HepG2 (cell line): ENCODE measurements around the gene RNASE2. TPM values are rescaled to one million over a fixed set of nuclear protein-coding genes. Genes with fewer than 3 reads are reported as not detected.

Experiments used
- BRD4 ChIP-seq: sonication (generic); formaldehyde crosslinking; IDR thresholded peaks from 2 replicates; pipeline ENCODE4 v1.4.0; 2020; ENCODE audit warnings: missing genetic modification reagents
- CEBPB ChIP-seq: IDR thresholded peaks from 2 replicates; pipeline ENCODE4 v1.6.1; 2011; ENCODE audit warnings: low read depth, low read length, improper control_type of control experiment, borderline replicate concordance
- CREBL2 ChIP-seq: sonication (generic); formaldehyde crosslinking; IDR thresholded peaks from 2 replicates; pipeline ENCODE4 v1.8.1; 2023; ENCODE audit warnings: missing genetic modification reagents, mild to moderate bottlenecking, borderline replicate concordance
- CTCF ChIP-seq: sonication (generic); formaldehyde crosslinking; IDR thresholded peaks from 2 replicates; pipeline ENCODE4 v1.5.0; 2020; ENCODE audit warnings: mild to moderate bottlenecking, missing genetic modification reagents, moderate library complexity
- ETV6 ChIP-seq: sonication (generic); formaldehyde crosslinking; conservative IDR thresholded peaks from 2 replicates; pipeline ENCODE4 v1.4.0; 2020; ENCODE audit warnings: missing genetic modification reagents
- FOXK1 ChIP-seq: sonication (generic); formaldehyde crosslinking; IDR thresholded peaks from 2 replicates; pipeline ENCODE4 v1.4.0; 2020; ENCODE audit warnings: low read depth, missing genetic modification reagents, borderline replicate concordance
- IKZF1 ChIP-seq: fragments of 450-650 bp; IDR thresholded peaks from 2 replicates; pipeline ENCODE4 v1.7.1; 2016
- MIER3 ChIP-seq: IDR thresholded peaks from 2 replicates; pipeline ENCODE4 v1.6.1; 2016; ENCODE audit warnings: missing compliant biosample characterization, borderline replicate concordance
- PHB2 ChIP-seq: fragments of 450-650 bp; IDR thresholded peaks from 2 replicates; pipeline ENCODE4 v1.6.1; 2018; ENCODE audit not compliant: partially characterized antibody
- SIX1 ChIP-seq: sonication (generic); formaldehyde crosslinking; IDR thresholded peaks from 2 replicates; pipeline ENCODE4 v1.4.0; 2020; ENCODE audit warnings: missing genetic modification reagents, borderline replicate concordance
- TMF1 ChIP-seq: sonication (generic); formaldehyde crosslinking; IDR thresholded peaks from 2 replicates; pipeline ENCODE4 v1.8.1; 2022; ENCODE audit warnings: low read depth, missing genetic modification reagents
- XRCC5 ChIP-seq: fragments of 200-400 bp; formaldehyde crosslinking; optimal IDR thresholded peaks from 2 replicates; pipeline ENCODE3; 2017; ENCODE audit warnings: mild to moderate bottlenecking, low read length
- ZBTB21 ChIP-seq: sonication (generic); formaldehyde crosslinking; IDR thresholded peaks from 2 replicates; pipeline ENCODE4 v1.4.0; 2020; ENCODE audit warnings: missing genetic modification reagents
- ZFP90 ChIP-seq: sonication (generic); formaldehyde crosslinking; IDR thresholded peaks from 2 replicates; pipeline ENCODE4 v1.8.0; 2022; ENCODE audit warnings: missing genetic modification reagents, mild to moderate bottlenecking, inconsistent platforms, borderline replicate concordance
- ZNF124 ChIP-seq: sonication (generic); formaldehyde crosslinking; IDR thresholded peaks from 2 replicates; pipeline ENCODE4 v1.4.0; 2020; ENCODE audit warnings: missing genetic modification reagents
- ZNF235 ChIP-seq: sonication (generic); formaldehyde crosslinking; IDR thresholded peaks from 2 replicates; pipeline ENCODE4 v1.8.1; 2023; ENCODE audit warnings: mild to moderate bottlenecking, missing genetic modification reagents, borderline replicate concordance
- ZNF276 ChIP-seq: sonication (generic); formaldehyde crosslinking; IDR thresholded peaks from 2 replicates; pipeline ENCODE4 v1.4.0; 2020; ENCODE audit warnings: mild to moderate bottlenecking, low read depth, missing genetic modification reagents
- ZNF33A ChIP-seq: sonication (generic); formaldehyde crosslinking; IDR thresholded peaks from 2 replicates; pipeline ENCODE4 v1.5.1; 2020; ENCODE audit warnings: missing genetic modification reagents, mild to moderate bottlenecking, moderate library complexity, borderline replicate concordance
- ZNF644 ChIP-seq: IDR thresholded peaks from 2 replicates; pipeline ENCODE4 v1.6.1; 2016; ENCODE audit warnings: low read depth
- ZNF704 ChIP-seq: sonication (generic); formaldehyde crosslinking; IDR thresholded peaks from 2 replicates; pipeline ENCODE4 v1.8.1; 2023; ENCODE audit warnings: mild to moderate bottlenecking, inconsistent platforms, moderate library complexity, missing genetic modification reagents, borderline replicate concordance
- ZNF766 ChIP-seq: sonication (generic); formaldehyde crosslinking; IDR thresholded peaks from 2 replicates; pipeline ENCODE4 v1.5.0; 2020; ENCODE audit warnings: missing genetic modification reagents, borderline replicate concordance
- polyA plus RNA-seq, 8 experiments: library from polyadenylated mRNA; depleted of rRNA in 3 of 8; stranded (reverse) in 7 of 8; unstranded in 1 of 8; fragments of >200 nt; fragmentation: Illumina TruSeq in 4 of 8; extraction: Trizol in 4 of 8; gene quantifications; 2 replicates each; pipeline versions ENCODE4 v1.2.1 to v1.2.3, GENCODE V29; 2011 to 2016; ENCODE audit warnings: low read depth in 4 of 8, missing spikeins in 1 of 8, mixed read lengths in 1 of 8; ENCODE audit not compliant: insufficient read depth in 1 of 8
- total RNA-seq, 5 experiments: library from RNA; depleted of rRNA; stranded (reverse); fragments of >200 nt; fragmentation: Illumina TruSeq; extraction: Trizol; gene quantifications; 2 replicates each; pipeline ENCODE4 v1.2.3, GENCODE V29; 2016; ENCODE audit warnings: low read depth in 1 of 5
- TF ChIP-seq, protein P1 (sequence below): sonication (generic); formaldehyde crosslinking; IDR thresholded peaks from 2 replicates; pipeline ENCODE4 v1.9.0; 2022; ENCODE audit warnings: low read depth, missing genetic modification reagents
- TF ChIP-seq, protein P2 (sequence below): sonication (generic); formaldehyde crosslinking; IDR thresholded peaks from 2 replicates; pipeline ENCODE4 v1.4.0; 2020; ENCODE audit warnings: mild to moderate bottlenecking, missing genetic modification reagents

RNASE2 gene
- total and polyA plus RNA-seq, 2 of the 13 experiments (the other 11 are each of a cell fraction or from before 2014, with no cell fraction given): 0.69 TPM; not detected in 1

DNA sequence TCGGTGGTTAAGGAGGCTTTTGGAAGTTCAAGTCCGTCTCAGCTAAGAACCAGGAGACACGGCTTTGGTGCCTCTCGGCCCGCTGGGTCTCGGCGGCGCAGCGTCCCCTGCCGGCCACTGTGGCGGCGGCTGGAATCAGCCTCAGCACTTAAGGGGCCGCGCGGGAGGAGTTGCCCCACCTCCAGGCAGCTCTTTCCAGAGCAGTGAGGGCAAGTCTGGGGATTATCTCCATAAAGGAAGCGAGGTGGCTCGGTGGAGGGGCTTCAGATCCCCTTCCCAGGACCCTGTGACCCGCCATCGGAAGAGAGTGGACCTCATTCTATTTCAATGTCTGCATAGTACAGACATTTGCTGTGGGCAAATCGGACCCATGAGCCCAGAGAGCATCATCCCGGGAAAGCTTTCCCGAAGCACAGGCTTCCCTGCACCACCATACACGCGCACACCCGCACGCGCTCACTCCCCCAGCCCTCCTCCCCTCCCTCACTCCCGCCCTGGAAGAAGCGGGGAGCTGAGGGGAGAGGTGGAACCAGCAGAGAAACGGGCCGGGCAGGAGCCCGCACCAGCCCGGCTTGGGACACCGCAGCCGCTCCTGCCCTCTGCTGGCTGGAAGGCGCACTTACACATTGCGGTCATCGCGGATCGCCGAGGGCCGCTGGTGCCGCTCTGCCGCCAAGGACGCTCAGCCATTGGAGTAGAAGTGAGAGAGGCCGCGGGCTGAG, 15.9 kb downstream of the RNASE2 start (continued):
- TF ChIP-seq ZNF276 (CRISPR knock-in tag) (peak; percentile 30; the same call in 1 of the 2 replicates), IKZF1 (no peak), ZBTB21 (CRISPR knock-in tag) (no peak), PHB2 (no peak), TMF1 (no peak), MIER3 (CRISPR knock-in tag) (0 out of 2 replicates have a peak, but pooled peaks have one; percentile 56), CEBPB (no peak), ZNF235 (CRISPR knock-in tag) (peak; percentile 76; the same call in 1 of the 2 replicates), ETV6 (CRISPR knock-in tag) (0 out of 2 replicates have a peak, but pooled peaks have one; percentile 22), ZFP90 (CRISPR knock-in tag) (peak; percentile 99), ZNF124 (CRISPR knock-in tag) (no peak), ZNF766 (CRISPR knock-in tag) (peak; percentile 40; the same call in 1 of the 2 replicates), BRD4 (CRISPR knock-in tag) (no peak), SIX1 (CRISPR knock-in tag) (no peak), CREBL2 (CRISPR knock-in tag) (no peak), ZNF33A (CRISPR knock-in tag) (no peak), ZNF704 (CRISPR knock-in tag) (0 out of 2 replicates have a peak, but pooled peaks have one; percentile 27), FOXK1 (no peak), CTCF (CRISPR knock-in tag) (peak; percentile 97), XRCC5 (peak; percentile 79), ZNF644 (CRISPR knock-in tag) (0 out of 2 replicates have a peak, but pooled peaks have one; percentile 59)
- TF ChIP-seq, protein P1, sequence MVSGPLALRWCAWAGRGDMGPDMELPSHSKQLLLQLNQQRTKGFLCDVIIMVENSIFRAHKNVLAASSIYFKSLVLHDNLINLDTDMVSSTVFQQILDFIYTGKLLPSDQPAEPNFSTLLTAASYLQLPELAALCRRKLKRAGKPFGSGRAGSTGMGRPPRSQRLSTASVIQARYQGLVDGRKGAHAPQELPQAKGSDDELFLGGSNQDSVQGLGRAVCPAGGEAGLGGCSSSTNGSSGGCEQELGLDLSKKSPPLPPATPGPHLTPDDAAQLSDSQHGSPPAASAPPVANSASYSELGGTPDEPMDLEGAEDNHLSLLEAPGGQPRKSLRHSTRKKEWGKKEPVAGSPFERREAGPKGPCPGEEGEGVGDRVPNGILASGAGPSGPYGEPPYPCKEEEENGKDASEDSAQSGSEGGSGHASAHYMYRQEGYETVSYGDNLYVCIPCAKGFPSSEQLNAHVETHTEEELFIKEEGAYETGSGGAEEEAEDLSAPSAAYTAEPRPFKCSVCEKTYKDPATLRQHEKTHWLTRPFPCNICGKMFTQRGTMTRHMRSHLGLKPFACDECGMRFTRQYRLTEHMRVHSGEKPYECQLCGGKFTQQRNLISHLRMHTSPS (CRISPR knock-in tag): no peak
- TF ChIP-seq, protein P2, sequence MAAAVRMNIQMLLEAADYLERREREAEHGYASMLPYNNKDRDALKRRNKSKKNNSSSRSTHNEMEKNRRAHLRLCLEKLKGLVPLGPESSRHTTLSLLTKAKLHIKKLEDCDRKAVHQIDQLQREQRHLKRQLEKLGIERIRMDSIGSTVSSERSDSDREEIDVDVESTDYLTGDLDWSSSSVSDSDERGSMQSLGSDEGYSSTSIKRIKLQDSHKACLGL (CRISPR knock-in tag): peak; percentile 35; the same call in 1 of the 2 replicates
